GM10248 (cell line): ENCODE results near the gene NDST1.

Experiments
- CTCF ChIA-PET: fragments of 300-600 bp; sonication (Branson Sonifier 250); formaldehyde crosslinking; extraction: SDS; loops from one replicate; lab custom pipeline; 2021; ENCODE audit warnings: antibody characterized with exemption; lab: Yijun Ruan, JAX
- POLR2A ChIA-PET: fragments of 350-650 bp; sonication (Branson Sonifier 250); formaldehyde crosslinking; extraction: SDS; loops from one replicate; lab custom pipeline; 2020; ENCODE audit warnings: antibody characterized with exemption; lab: Yijun Ruan, JAX
- DNase-seq: peaks from one replicate; pipeline ENCODE4 v3.0.0; 2012; ENCODE audit errors: extremely low spot score
- TF ChIP-seq, protein P1 (sequence below): IDR thresholded peaks from 2 replicates; pipeline ENCODE4 v1.5.1; 2012; ENCODE audit warnings: mild to moderate bottlenecking, low read depth; ENCODE audit errors: extremely low read depth, missing control alignments, control extremely low read depth

Gene NDST1

GRCh38 chr5:150510460-150511263 lies 2.7 kb downstream of the NDST1 start:
- TF ChIP-seq, protein P1, sequence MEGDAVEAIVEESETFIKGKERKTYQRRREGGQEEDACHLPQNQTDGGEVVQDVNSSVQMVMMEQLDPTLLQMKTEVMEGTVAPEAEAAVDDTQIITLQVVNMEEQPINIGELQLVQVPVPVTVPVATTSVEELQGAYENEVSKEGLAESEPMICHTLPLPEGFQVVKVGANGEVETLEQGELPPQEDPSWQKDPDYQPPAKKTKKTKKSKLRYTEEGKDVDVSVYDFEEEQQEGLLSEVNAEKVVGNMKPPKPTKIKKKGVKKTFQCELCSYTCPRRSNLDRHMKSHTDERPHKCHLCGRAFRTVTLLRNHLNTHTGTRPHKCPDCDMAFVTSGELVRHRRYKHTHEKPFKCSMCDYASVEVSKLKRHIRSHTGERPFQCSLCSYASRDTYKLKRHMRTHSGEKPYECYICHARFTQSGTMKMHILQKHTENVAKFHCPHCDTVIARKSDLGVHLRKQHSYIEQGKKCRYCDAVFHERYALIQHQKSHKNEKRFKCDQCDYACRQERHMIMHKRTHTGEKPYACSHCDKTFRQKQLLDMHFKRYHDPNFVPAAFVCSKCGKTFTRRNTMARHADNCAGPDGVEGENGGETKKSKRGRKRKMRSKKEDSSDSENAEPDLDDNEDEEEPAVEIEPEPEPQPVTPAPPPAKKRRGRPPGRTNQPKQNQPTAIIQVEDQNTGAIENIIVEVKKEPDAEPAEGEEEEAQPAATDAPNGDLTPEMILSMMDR: no peak
- ChIA-PET POLR2A (no interaction called here), CTCF (interaction anchor here (0.7 to 4.6 kb wide), 9 partner anchors 9 to 60 kb away, joined by 3 to 29 read pairs (median 5); no protein-coding TSS in a partner anchor)
- DNase-seq: no peak

GRCh38 chr5:150511578-150512367 lies 3.8 kb downstream of the NDST1 start:
- DNase-seq: no peak
- TF ChIP-seq, protein P1: no peak
- POLR2A ChIA-PET: interaction anchor here (0.5 kb wide), 1 partner anchor 19 kb away, joined by 3 read pairs; no protein-coding TSS in a partner anchor
- CTCF ChIA-PET: interaction anchor here (1.0 to 4.6 kb wide), 7 partner anchors 8 to 62 kb away, joined by 3 to 29 read pairs (median 5); no protein-coding TSS in a partner anchor

DNA sequence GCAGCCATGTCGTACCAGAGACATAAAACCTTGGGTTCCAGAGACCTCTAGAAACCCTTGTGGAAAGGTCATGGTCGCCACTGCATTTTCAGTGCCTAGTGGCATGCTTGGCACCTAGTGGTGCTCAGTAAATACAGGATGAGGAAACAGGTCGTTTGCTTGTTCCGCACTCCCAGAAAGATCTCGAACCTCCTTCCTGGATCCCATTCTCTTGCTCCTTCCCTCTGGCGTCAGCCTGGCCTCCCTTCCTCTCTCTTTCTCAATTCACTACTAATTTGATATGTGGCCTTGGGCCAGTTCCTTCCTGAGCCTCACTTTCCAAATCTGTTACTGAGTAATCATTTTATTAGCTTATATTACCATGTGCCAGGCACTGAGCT lies 4.4 kb downstream of the NDST1 start:
- TF ChIP-seq, protein P1: no peak
- CTCF ChIA-PET: interaction anchor here (1.1 to 4.6 kb wide), 5 partner anchors 12 to 48 kb away, joined by 3 to 29 read pairs (median 5); no protein-coding TSS in a partner anchor
- no peak for DNase-seq
- POLR2A ChIA-PET: interaction anchor here (0.5 kb wide), 1 partner anchor 19 kb away, joined by 3 read pairs; no protein-coding TSS in a partner anchor

DNA sequence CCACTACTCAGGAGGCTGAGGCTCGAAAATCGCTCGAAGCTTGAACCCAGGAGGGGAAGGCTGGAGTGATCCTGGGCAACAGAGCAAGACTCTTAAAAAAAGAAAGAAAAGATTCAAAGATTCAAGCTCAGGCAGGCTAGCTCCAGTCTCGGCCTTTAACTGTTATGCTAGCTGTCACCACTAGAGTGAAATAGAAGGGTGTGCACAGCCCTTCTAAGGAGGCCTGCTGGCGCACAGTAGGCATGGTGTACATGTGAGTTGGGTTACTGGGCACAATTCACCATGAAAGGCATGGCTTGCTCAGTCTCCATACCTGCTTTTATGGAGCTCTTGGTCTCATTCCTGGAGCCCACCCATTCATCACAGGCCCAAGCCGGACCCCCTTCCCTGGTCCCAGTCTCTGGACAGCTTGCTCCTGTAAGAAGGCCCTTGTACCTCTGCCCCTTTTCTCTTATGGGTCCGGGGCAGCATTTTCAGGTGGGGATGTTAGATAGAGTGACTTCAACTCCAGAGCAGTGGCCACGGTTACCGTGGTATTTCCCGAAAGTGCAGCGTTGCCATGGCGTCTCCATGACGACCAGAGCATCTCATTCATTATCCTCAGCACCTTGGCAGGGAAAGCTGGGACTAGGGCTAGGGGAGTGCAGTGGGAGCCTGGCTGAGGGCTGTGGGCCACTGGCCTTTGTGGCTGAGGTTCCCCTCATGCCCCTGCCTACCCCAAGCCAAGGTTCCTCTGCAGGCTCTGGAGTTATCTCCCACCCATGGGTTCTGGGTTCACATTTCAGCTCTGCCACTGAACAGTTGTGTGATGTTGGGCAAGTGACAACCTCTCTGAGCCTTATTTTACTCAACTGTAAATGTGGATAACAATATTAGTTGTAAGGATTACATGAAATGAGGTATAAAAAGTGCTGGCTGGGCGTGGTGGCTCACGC lies 5.7 kb downstream of the NDST1 start:
- ChIA-PET CTCF (interaction anchor here (1.1 to 4.6 kb wide), 6 partner anchors 9 to 46 kb away, joined by 3 to 29 read pairs (median 6); no protein-coding TSS in a partner anchor), POLR2A (no interaction called here)
- no peak for DNase-seq
- TF ChIP-seq, protein P1: no peak

DNA sequence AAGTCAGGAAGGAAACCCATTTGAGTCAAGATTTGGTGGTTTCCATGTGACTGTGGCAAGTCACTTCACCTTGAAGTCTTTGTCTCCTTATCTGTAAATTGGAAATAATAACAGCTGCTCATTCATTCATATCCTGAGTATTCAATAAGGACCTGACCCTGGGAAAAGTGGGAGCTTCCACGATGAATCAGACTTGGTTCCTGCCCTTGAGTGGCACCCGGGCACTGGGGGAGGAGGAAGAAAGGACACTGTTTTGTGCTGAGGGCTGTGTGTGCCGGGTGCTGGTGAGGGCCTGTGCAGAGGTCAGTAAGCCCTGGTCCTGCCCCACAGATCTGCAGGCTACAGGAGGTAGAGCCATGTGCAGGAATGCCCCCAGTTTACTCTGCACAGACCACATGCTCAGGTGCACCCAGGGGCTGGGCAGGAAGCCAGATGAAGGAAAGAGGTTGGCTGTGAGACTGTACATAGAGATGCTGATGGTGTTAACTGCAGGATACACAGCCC lies 6.8 kb downstream of the NDST1 start:
- CTCF ChIA-PET: interaction anchor here (1.4 to 4.6 kb wide), 3 partner anchors 9 to 57 kb away, joined by 4 to 29 read pairs (median 8); no protein-coding TSS in a partner anchor
- POLR2A ChIA-PET: no interaction called here
- no peak for DNase-seq
- TF ChIP-seq, protein P1: no peak
